ENCODE data around the gene NAPEPLD.
"Not testable (repeated sequence)": the region's sequence is repeated elsewhere in the genome, so short reads cannot be mapped to it uniquely, and the experiment has no call there.

The NAPEPLD gene

GRCh38 chr7:103114576-103115008, 34.3 kb downstream of the NAPEPLD start:
- no peak for DNase-seq (ENCODE audit: low read depth in 2 of 3, low spot score in 1 of 3)

- no peak for DNase-seq (ENCODE audit: low read depth in 2 of 3, low spot score in 1 of 3)
Measured at GRCh38 chr7:103113164-103113563, 35.7 kb downstream of the NAPEPLD start.

- not testable (repeated sequence) for DNase-seq (ENCODE audit: low read depth in 2 of 3, low spot score in 1 of 3)
Measured at GRCh38 chr7:103106703-103107070, 42.2 kb downstream of the NAPEPLD start.

GRCh38 chr7:103106005-103106702, 42.7 kb downstream of the NAPEPLD start:
- DNase-seq (ENCODE audit: low read depth in 2 of 3, low spot score in 1 of 3): no peak

- DNase-seq (ENCODE audit: low read depth in 2 of 3, low spot score in 1 of 3): no peak
Measured at GRCh38 chr7:103101543-103101942, 47.4 kb downstream of the NAPEPLD start.

GRCh38 chr7:103100348-103100747, 48.6 kb downstream of the NAPEPLD start:
- DNase-seq (ENCODE audit: low read depth in 2 of 3, low spot score in 1 of 3): no peak

GRCh38 chr7:103097041-103097440, 51.9 kb downstream of the NAPEPLD start:
- DNase-seq (ENCODE audit: low read depth in 2 of 3, low spot score in 1 of 3): no peak

- DNase-seq (ENCODE audit: low read depth in 2 of 3, low spot score in 1 of 3): not testable (repeated sequence)
Measured at GRCh38 chr7:103095558-103095957, 53.3 kb downstream of the NAPEPLD start.

- no peak for DNase-seq (ENCODE audit: low read depth in 2 of 3, low spot score in 1 of 3)
Measured at GRCh38 chr7:103094102-103094501, 54.8 kb downstream of the NAPEPLD start.

- no peak for DNase-seq (ENCODE audit: low read depth in 2 of 3, low spot score in 1 of 3)
Measured at GRCh38 chr7:103093429-103093828, 55.5 kb downstream of the NAPEPLD start.

GRCh38 chr7:103092321-103092720, 56.6 kb downstream of the NAPEPLD start:
- DNase-seq (ENCODE audit: low read depth in 2 of 3, low spot score in 1 of 3): not testable (repeated sequence)

- no peak for DNase-seq (ENCODE audit: low read depth in 2 of 3, low spot score in 1 of 3)
Measured at GRCh38 chr7:103083210-103083609, 65.7 kb downstream of the NAPEPLD start.

GRCh38 chr7:103082497-103082896, 66.4 kb downstream of the NAPEPLD start:
- no peak for DNase-seq (ENCODE audit: low read depth in 2 of 3, low spot score in 1 of 3)

- no peak for DNase-seq (ENCODE audit: low read depth in 2 of 3, low spot score in 1 of 3)
Measured at GRCh38 chr7:103080923-103081322, 68.0 kb downstream of the NAPEPLD start.

- DNase-seq (ENCODE audit: low read depth in 2 of 3, low spot score in 1 of 3): no peak
Measured at GRCh38 chr7:103079836-103080235, 69.1 kb downstream of the NAPEPLD start.

- DNase-seq (ENCODE audit: low read depth in 2 of 3, low spot score in 1 of 3): not testable (repeated sequence)
Measured at GRCh38 chr7:103078226-103078625, 70.7 kb downstream of the NAPEPLD start.

- no peak for DNase-seq (ENCODE audit: low read depth in 2 of 3, low spot score in 1 of 3)
Measured at GRCh38 chr7:103077318-103077717, 71.6 kb downstream of the NAPEPLD start.

- DNase-seq (ENCODE audit: low read depth in 2 of 3, low spot score in 1 of 3): no peak
Measured at GRCh38 chr7:103076764-103077163, 72.1 kb downstream of the NAPEPLD start.

GRCh38 chr7:103075337-103075918, 73.5 kb downstream of the NAPEPLD start:
- DNase-seq (ENCODE audit: low read depth in 2 of 3, low spot score in 1 of 3): peak; percentile 54 to 68 (median 61)

- DNase-seq (ENCODE audit: low read depth in 2 of 3, low spot score in 1 of 3): peak; percentile 78 to 86 (median 85)
Measured at GRCh38 chr7:103074519-103075336, 74.2 kb downstream of the NAPEPLD start, which contains the start of the genes ARMC10 and FBXL13. Gene ARMC10, plus strand, starts transcription at chr7:103075140. Its CDS starts 133 bp downstream, at chr7:103075273. Gene FBXL13, minus strand, starts transcription at chr7:103074796.

GRCh38 chr7:103073989-103074518, 74.8 kb downstream of the NAPEPLD start:
- DNase-seq (ENCODE audit: low read depth in 2 of 3, low spot score in 1 of 3): no peak

- DNase-seq (ENCODE audit: low read depth in 2 of 3, low spot score in 1 of 3): no peak
Measured at GRCh38 chr7:103071000-103071399, 77.9 kb downstream of the NAPEPLD start.
